GM12878 (cell line): ENCODE measurements around the gene TNS4. TPM values are rescaled to one million over a fixed set of nuclear protein-coding genes. Genes with fewer than 3 reads are reported as not detected.

Experiments used
- CHD2 ChIP-seq: IDR thresholded peaks from 2 replicates; pipeline ENCODE4 v1.6.1; 2011; ENCODE audit warnings: low read depth, low read length, improper control_type of control experiment, borderline replicate concordance
- DPF2 ChIP-seq: fragments of 450-650 bp; IDR thresholded peaks from 2 replicates; pipeline ENCODE4 v1.6.1; 2017; ENCODE audit warnings: mild to moderate bottlenecking
- IKZF2 ChIP-seq, 2 experiments: fragments of 450-650 bp; IDR thresholded peaks; 2 replicates each; pipeline ENCODE4 v1.6.1; 2017; ENCODE audit warnings: mild to moderate bottlenecking in 2 of 2, moderate library complexity in 2 of 2
- KDM1A ChIP-seq: fragments of 200-600 bp; sonication (generic); IDR thresholded peaks from 2 replicates; pipeline ENCODE4 v1.6.1; 2016; ENCODE audit warnings: borderline replicate concordance
- MTA3 ChIP-seq: IDR thresholded peaks from 2 replicates; pipeline ENCODE4 v1.6.1; 2012; ENCODE audit warnings: low read length, inconsistent platforms, borderline replicate concordance
- MYB ChIP-seq: fragments of 150-350 bp; IDR thresholded peaks from 2 replicates; pipeline ENCODE4 v1.6.1; 2014; ENCODE audit warnings: mild to moderate bottlenecking, low read depth, low read length, borderline replicate concordance
- NR2F1 ChIP-seq: fragments of 450-650 bp; conservative IDR thresholded peaks from 2 replicates; pipeline ENCODE4 v1.6.1; 2017; ENCODE audit warnings: mild to moderate bottlenecking
- PAX5 ChIP-seq: IDR thresholded peaks from 2 replicates; pipeline ENCODE4 v1.6.1; 2011; ENCODE audit warnings: low read depth, low read length, borderline replicate concordance
- POLR2A ChIP-seq: IDR thresholded peaks from 2 replicates; pipeline ENCODE4 v1.6.1; 2011; ENCODE audit warnings: low read depth, mild to moderate bottlenecking, low read length
- TAF1 ChIP-seq: IDR thresholded peaks from 2 replicates; pipeline ENCODE4 v1.6.1; 2011; ENCODE audit warnings: mild to moderate bottlenecking, low read depth, low read length, borderline replicate concordance
- ZBED1 ChIP-seq: IDR thresholded peaks from 2 replicates; pipeline ENCODE4 v1.6.1; 2016; ENCODE audit warnings: borderline replicate concordance
- ZNF384 ChIP-seq: IDR thresholded peaks from 2 replicates; pipeline ENCODE4 v1.6.1; 2012; ENCODE audit warnings: low read depth, mild to moderate bottlenecking, low read length, improper control_type of control experiment, borderline replicate concordance
- polyA plus RNA-seq, 11 experiments: library from polyadenylated mRNA; depleted of rRNA in 4 of 11; unstranded in 6 of 11; stranded (reverse) in 5 of 11; fragments of >200 nt; fragmentation: Nextera tagmentation in 4 of 11; fragmentation: Illumina TruSeq in 1 of 11; extraction: Ambion mirVana in 4 of 11; extraction: Trizol in 1 of 11; gene quantifications; 1 replicate in 1 of 11; 2 replicates in 10 of 11; pipeline versions ENCODE4 v1.2.1 to v1.2.3, GENCODE V29; 2011 to 2016; ENCODE audit warnings: inconsistent platforms in 2 of 11, missing spikeins in 2 of 11, low read depth in 1 of 11
- total RNA-seq, 4 experiments: library from RNA; depleted of rRNA in 3 of 4; stranded (reverse); fragments of >200 nt in 3 of 4; fragmentation: Illumina TruSeq in 1 of 4; extraction: Trizol in 1 of 4; gene quantifications; 2 replicates each; pipeline versions ENCODE4 v1.2.1 to v1.2.3, GENCODE V29; 2013 to 2021
- TF ChIP-seq, protein P1 (sequence below): fragments of 450-650 bp; IDR thresholded peaks from 2 replicates; pipeline ENCODE4 v1.6.1; 2016; ENCODE audit warnings: mild to moderate bottlenecking, moderate library complexity, borderline replicate concordance
- TF ChIP-seq, protein P2 (sequence below): IDR thresholded peaks from 2 replicates; pipeline ENCODE4 v1.6.1; 2011; ENCODE audit warnings: borderline replicate concordance, low read depth, mild to moderate bottlenecking, moderate library complexity, mixed read lengths, low read length; ENCODE audit not compliant: insufficient read depth; ENCODE audit errors: extremely low read length
- TF ChIP-seq, protein P3 (sequence below): IDR thresholded peaks from 2 replicates; pipeline ENCODE4 v1.6.1; 2012; ENCODE audit warnings: improper control_type of control experiment, low read depth, low read length; ENCODE audit not compliant: insufficient replicate concordance
- TF ChIP-seq, protein P4 (sequence below): IDR thresholded peaks from 2 replicates; pipeline ENCODE4 v1.6.1; 2012; ENCODE audit warnings: low read depth, low read length, improper control_type of control experiment
- TF ChIP-seq, protein P5 (sequence below), 3 experiments: IDR thresholded peaks in 2 of 3; conservative IDR thresholded peaks in 1 of 3; 2 replicates each; pipeline ENCODE4 v1.5.1; 2011; ENCODE audit warnings: low read depth in 3 of 3, low read length in 3 of 3, mild to moderate bottlenecking in 3 of 3, control low read depth in 2 of 3, moderate library complexity in 2 of 3, inconsistent platforms in 1 of 3, mixed read lengths in 1 of 3; ENCODE audit not compliant: control insufficient read depth in 2 of 3, insufficient read depth in 1 of 3; ENCODE audit errors: extremely low read depth in 1 of 3

The TNS4 gene
- total and polyA plus RNA-seq, 10 of the 15 experiments (the other 5 are each of a cell fraction or from before 2014, with no cell fraction given) = 0.10 to 0.90 (median 0.68) TPM; not detected in 2

DNA sequence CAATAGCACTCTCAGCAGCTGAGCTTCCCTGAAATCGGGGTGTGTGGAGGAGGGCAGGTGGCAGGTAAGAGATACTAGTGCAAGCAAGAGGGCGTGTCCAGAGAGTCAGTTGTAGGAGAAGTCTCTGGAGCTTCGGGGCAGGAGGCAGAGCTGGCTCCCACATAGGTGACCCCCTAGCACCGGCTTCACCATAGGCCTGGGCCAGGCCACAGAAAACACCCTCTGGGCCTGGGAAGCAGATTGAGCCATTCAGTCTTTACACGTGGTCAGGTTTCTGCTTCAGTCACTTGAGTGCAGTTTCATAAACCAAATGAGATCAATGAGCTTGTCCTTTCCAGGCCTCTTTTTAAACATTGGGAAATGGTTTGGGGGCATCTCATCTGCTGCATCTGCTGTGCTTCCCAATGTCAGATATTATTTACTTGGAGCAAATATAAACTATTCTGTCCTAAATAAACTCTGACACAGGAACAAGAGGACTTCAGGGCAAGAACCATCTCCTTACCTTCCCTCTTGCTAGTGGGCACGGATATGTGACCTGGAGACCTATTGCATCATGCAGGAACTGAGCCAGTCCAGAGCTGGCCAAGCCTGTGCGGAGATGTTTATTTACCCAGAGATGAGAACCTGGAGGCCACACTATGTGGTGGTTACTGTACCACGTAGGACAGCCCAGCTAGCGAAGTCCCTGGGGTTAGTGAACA is 47.7 kb upstream of the TNS4 start (continued):
- TF ChIP-seq, protein P1, sequence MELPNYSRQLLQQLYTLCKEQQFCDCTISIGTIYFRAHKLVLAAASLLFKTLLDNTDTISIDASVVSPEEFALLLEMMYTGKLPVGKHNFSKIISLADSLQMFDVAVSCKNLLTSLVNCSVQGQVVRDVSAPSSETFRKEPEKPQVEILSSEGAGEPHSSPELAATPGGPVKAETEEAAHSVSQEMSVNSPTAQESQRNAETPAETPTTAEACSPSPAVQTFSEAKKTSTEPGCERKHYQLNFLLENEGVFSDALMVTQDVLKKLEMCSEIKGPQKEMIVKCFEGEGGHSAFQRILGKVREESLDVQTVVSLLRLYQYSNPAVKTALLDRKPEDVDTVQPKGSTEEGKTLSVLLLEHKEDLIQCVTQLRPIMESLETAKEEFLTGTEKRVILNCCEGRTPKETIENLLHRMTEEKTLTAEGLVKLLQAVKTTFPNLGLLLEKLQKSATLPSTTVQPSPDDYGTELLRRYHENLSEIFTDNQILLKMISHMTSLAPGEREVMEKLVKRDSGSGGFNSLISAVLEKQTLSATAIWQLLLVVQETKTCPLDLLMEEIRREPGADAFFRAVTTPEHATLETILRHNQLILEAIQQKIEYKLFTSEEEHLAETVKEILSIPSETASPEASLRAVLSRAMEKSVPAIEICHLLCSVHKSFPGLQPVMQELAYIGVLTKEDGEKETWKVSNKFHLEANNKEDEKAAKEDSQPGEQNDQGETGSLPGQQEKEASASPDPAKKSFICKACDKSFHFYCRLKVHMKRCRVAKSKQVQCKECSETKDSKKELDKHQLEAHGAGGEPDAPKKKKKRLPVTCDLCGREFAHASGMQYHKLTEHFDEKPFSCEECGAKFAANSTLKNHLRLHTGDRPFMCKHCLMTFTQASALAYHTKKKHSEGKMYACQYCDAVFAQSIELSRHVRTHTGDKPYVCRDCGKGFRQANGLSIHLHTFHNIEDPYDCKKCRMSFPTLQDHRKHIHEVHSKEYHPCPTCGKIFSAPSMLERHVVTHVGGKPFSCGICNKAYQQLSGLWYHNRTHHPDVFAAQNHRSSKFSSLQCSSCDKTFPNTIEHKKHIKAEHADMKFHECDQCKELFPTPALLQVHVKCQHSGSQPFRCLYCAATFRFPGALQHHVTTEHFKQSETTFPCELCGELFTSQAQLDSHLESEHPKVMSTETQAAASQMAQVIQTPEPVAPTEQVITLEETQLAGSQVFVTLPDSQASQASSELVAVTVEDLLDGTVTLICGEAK = no peak
- TF ChIP-seq NR2F1 (0 out of 2 replicates have a peak, but pooled peaks have one; percentile 40), PAX5 (no peak), POLR2A (peak; percentile 48; the same call in 1 of the 2 replicates), TAF1 (no peak), ZNF384 (no peak), ZBED1 (no peak), MTA3 (0 out of 2 replicates have a peak, but pooled peaks have one; percentile 61), IKZF2 (IDR thresholded peaks at IDR 0.05) (peak in 1 of 2 experiments; percentile 6; a peak in 2 of 4 replicates), DPF2 (0 out of 2 replicates have a peak, but pooled peaks have one; percentile 18), CHD2 (no peak), KDM1A (no peak), MYB (no peak)
- TF ChIP-seq, protein P2, sequence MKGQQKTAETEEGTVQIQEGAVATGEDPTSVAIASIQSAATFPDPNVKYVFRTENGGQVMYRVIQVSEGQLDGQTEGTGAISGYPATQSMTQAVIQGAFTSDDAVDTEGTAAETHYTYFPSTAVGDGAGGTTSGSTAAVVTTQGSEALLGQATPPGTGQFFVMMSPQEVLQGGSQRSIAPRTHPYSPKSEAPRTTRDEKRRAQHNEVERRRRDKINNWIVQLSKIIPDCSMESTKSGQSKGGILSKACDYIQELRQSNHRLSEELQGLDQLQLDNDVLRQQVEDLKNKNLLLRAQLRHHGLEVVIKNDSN = no peak
- TF ChIP-seq, protein P3, sequence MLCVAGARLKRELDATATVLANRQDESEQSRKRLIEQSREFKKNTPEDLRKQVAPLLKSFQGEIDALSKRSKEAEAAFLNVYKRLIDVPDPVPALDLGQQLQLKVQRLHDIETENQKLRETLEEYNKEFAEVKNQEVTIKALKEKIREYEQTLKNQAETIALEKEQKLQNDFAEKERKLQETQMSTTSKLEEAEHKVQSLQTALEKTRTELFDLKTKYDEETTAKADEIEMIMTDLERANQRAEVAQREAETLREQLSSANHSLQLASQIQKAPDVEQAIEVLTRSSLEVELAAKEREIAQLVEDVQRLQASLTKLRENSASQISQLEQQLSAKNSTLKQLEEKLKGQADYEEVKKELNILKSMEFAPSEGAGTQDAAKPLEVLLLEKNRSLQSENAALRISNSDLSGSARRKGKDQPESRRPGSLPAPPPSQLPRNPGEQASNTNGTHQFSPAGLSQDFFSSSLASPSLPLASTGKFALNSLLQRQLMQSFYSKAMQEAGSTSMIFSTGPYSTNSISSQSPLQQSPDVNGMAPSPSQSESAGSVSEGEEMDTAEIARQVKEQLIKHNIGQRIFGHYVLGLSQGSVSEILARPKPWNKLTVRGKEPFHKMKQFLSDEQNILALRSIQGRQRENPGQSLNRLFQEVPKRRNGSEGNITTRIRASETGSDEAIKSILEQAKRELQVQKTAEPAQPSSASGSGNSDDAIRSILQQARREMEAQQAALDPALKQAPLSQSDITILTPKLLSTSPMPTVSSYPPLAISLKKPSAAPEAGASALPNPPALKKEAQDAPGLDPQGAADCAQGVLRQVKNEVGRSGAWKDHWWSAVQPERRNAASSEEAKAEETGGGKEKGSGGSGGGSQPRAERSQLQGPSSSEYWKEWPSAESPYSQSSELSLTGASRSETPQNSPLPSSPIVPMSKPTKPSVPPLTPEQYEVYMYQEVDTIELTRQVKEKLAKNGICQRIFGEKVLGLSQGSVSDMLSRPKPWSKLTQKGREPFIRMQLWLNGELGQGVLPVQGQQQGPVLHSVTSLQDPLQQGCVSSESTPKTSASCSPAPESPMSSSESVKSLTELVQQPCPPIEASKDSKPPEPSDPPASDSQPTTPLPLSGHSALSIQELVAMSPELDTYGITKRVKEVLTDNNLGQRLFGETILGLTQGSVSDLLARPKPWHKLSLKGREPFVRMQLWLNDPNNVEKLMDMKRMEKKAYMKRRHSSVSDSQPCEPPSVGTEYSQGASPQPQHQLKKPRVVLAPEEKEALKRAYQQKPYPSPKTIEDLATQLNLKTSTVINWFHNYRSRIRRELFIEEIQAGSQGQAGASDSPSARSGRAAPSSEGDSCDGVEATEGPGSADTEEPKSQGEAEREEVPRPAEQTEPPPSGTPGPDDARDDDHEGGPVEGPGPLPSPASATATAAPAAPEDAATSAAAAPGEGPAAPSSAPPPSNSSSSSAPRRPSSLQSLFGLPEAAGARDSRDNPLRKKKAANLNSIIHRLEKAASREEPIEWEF = no peak
- TF ChIP-seq, protein P4, sequence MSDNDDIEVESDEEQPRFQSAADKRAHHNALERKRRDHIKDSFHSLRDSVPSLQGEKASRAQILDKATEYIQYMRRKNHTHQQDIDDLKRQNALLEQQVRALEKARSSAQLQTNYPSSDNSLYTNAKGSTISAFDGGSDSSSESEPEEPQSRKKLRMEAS = peak; percentile 55; the same call in 1 of the 2 replicates
- TF ChIP-seq, protein P5, sequence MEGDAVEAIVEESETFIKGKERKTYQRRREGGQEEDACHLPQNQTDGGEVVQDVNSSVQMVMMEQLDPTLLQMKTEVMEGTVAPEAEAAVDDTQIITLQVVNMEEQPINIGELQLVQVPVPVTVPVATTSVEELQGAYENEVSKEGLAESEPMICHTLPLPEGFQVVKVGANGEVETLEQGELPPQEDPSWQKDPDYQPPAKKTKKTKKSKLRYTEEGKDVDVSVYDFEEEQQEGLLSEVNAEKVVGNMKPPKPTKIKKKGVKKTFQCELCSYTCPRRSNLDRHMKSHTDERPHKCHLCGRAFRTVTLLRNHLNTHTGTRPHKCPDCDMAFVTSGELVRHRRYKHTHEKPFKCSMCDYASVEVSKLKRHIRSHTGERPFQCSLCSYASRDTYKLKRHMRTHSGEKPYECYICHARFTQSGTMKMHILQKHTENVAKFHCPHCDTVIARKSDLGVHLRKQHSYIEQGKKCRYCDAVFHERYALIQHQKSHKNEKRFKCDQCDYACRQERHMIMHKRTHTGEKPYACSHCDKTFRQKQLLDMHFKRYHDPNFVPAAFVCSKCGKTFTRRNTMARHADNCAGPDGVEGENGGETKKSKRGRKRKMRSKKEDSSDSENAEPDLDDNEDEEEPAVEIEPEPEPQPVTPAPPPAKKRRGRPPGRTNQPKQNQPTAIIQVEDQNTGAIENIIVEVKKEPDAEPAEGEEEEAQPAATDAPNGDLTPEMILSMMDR (IDR thresholded peaks at IDR 0.05 in 2 of 3, conservative IDR thresholded peaks at IDR 0.05 in 1 of 3; ENCODE audit: control insufficient read depth in 2 of 3, extremely low read depth in 1 of 3, insufficient read depth in 1 of 3, low read depth in 3 of 3, low read length in 3 of 3) = no peak
